Measurements from ENCODE around the gene MRPL23.

DNA sequence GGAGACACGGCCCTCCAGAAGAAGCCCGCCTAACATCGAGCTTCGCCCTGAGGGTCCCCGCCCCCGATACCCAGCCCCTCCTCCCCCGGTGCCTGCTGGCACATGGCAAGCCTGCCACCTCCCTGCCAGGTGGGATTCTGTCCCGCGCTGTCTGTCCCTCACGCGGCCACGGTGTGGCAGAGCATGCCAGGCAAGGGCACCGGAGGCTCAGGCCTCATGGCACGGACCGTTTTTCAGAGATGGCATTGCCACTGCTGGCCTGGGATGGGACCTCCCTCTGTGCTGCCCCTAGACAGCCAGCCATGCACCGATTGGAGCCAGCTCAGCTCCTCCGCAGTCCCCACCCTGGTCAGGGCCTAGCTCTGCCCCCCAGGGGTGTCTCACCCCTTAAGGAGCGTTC lies 19.4 kb downstream of the MRPL23 start:
- TF ChIP-seq, protein P1, sequence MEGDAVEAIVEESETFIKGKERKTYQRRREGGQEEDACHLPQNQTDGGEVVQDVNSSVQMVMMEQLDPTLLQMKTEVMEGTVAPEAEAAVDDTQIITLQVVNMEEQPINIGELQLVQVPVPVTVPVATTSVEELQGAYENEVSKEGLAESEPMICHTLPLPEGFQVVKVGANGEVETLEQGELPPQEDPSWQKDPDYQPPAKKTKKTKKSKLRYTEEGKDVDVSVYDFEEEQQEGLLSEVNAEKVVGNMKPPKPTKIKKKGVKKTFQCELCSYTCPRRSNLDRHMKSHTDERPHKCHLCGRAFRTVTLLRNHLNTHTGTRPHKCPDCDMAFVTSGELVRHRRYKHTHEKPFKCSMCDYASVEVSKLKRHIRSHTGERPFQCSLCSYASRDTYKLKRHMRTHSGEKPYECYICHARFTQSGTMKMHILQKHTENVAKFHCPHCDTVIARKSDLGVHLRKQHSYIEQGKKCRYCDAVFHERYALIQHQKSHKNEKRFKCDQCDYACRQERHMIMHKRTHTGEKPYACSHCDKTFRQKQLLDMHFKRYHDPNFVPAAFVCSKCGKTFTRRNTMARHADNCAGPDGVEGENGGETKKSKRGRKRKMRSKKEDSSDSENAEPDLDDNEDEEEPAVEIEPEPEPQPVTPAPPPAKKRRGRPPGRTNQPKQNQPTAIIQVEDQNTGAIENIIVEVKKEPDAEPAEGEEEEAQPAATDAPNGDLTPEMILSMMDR (IDR thresholded peaks at IDR 0.05 in 2 of 3, conservative IDR thresholded peaks at IDR 0.05 in 1 of 3; ENCODE audit: borderline replicate concordance in 1 of 3, insufficient read depth in 1 of 3, low read depth in 2 of 3, low read length in 2 of 3), result no peak
- TF ChIP-seq, protein P2, sequence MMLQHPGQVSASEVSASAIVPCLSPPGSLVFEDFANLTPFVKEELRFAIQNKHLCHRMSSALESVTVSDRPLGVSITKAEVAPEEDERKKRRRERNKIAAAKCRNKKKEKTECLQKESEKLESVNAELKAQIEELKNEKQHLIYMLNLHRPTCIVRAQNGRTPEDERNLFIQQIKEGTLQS (IDR thresholded peaks at IDR 0.05), result no peak
- TF ChIP-seq, protein P3, sequence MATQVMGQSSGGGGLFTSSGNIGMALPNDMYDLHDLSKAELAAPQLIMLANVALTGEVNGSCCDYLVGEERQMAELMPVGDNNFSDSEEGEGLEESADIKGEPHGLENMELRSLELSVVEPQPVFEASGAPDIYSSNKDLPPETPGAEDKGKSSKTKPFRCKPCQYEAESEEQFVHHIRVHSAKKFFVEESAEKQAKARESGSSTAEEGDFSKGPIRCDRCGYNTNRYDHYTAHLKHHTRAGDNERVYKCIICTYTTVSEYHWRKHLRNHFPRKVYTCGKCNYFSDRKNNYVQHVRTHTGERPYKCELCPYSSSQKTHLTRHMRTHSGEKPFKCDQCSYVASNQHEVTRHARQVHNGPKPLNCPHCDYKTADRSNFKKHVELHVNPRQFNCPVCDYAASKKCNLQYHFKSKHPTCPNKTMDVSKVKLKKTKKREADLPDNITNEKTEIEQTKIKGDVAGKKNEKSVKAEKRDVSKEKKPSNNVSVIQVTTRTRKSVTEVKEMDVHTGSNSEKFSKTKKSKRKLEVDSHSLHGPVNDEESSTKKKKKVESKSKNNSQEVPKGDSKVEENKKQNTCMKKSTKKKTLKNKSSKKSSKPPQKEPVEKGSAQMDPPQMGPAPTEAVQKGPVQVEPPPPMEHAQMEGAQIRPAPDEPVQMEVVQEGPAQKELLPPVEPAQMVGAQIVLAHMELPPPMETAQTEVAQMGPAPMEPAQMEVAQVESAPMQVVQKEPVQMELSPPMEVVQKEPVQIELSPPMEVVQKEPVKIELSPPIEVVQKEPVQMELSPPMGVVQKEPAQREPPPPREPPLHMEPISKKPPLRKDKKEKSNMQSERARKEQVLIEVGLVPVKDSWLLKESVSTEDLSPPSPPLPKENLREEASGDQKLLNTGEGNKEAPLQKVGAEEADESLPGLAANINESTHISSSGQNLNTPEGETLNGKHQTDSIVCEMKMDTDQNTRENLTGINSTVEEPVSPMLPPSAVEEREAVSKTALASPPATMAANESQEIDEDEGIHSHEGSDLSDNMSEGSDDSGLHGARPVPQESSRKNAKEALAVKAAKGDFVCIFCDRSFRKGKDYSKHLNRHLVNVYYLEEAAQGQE (IDR thresholded peaks at IDR 0.05; ENCODE audit: low read depth), result no peak
- TF ChIP-seq RAD21 (IDR thresholded peaks at IDR 0.05; ENCODE audit: low read depth) (no peak), POLR2AphosphoS5 (IDR thresholded peaks at IDR 0.05; ENCODE audit: low read depth, low read length) (no peak), EZH2 (IDR thresholded peaks at IDR 0.05) (no peak), TCF7L2 (IDR thresholded peaks at IDR 0.05; ENCODE audit: borderline replicate concordance, extremely low read depth, insufficient read depth, insufficient read length) (no peak)

Measured in HCT116 (cell line).